ENCODE data around the gene SPINT4. TPM values are rescaled to one million over a fixed set of nuclear protein-coding genes. Genes with fewer than 3 reads are reported as not detected.

The SPINT4 gene
- total and polyA plus RNA-seq, 2 of the 8 experiments (the other 6 are each of a cell fraction or from before 2014, with no cell fraction given) = not detected

DNA sequence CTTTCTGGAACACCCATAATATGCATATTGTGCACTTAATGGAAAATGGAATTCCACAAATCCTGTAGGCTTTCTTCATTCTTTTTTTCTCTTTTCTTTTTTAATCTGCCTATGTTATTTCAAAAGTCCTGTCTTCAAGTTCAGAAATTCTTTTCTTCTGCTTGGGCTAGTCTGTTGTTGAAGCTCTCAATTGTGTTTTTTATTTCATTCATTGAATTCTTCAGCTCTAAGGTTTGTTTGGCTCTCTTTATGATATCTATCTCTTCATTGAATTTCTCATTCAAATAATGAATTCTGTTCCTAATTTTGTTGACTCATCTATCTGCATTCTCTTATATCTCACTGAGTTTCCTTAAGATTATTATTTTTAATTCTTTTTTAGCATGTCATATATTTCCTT, 10.1 kb downstream of the SPINT4 start:
- ChIA-PET POLR2A (ENCODE audit: partially characterized antibody) (no interaction called here), CTCF (ENCODE audit: partially characterized antibody) (interaction anchor here (0.8 to 0.9 kb wide), 2 partner anchors 24 to 39 kb away, joined by 4 read pairs; no protein-coding TSS in a partner anchor)
- peaks cover 9 to 11% of the 10 kb centered on the region in 2 experiments; a peak in 3 of 4 replicates for H3K9me3 ChIP-seq (ENCODE audit: insufficient read depth in 2 of 2, low read depth in 1 of 2, low read length in 1 of 2)
- no peak overlapping the region for H3K4me2 ChIP-seq (ENCODE audit: insufficient read depth in 1 of 2, low read depth in 2 of 2, low read length in 2 of 2)
- H3K4me1 ChIP-seq (replicated peaks in 1 of 4; ENCODE audit: control insufficient read depth in 3 of 4, insufficient read depth in 4 of 4, low read length in 3 of 4) = no peaks in the 10 kb centered on the region
- H3K23me2 ChIP-seq (ENCODE audit: low read depth, low read length) = no peaks in the 10 kb centered on the region
- H3K9ac ChIP-seq (replicated peaks in 1 of 4; ENCODE audit: extremely low read depth in 1 of 4, low read depth in 3 of 4, low read length in 3 of 4) = no peak overlapping the region
- no peak overlapping the region for H2BK15ac ChIP-seq (ENCODE audit: low read length)
- H4K5ac ChIP-seq (ENCODE audit: insufficient read length, low read depth, low read length) = no peak overlapping the region
- H3K79me2 ChIP-seq (ENCODE audit: control insufficient read depth in 1 of 2, insufficient read depth in 2 of 2, low read length in 2 of 2) = no peaks in the 10 kb centered on the region
- peaks cover 0 to 3% (median 0%) of the 10 kb centered on the region in 4 experiments; a peak in 1 of 8 replicates for H3K36me3 ChIP-seq (ENCODE audit: control insufficient read depth in 2 of 4, insufficient read depth in 4 of 4, low read length in 3 of 4)
- no peak for DNase-seq (ENCODE audit: low read depth in 1 of 2, low spot score in 2 of 2)
- H4K20me1 ChIP-seq (replicated peaks in 1 of 2; ENCODE audit: control insufficient read depth in 1 of 2, insufficient read depth in 2 of 2, low read length in 2 of 2) = no peaks in the 10 kb centered on the region
- H4K91ac ChIP-seq (replicated peaks; ENCODE audit: insufficient read length, low read length) = no peak overlapping the region
- H3K4me3 ChIP-seq (ENCODE audit: extremely low read depth in 1 of 4, insufficient read depth in 2 of 4, low read depth in 3 of 4, low read length in 4 of 4) = no peak overlapping the region
- no peak overlapping the region for H3K56ac ChIP-seq (replicated peaks; ENCODE audit: insufficient read length, low read depth, low read length)
- no peak overlapping the region for H3K23ac ChIP-seq (ENCODE audit: insufficient read length)
- H3K79me1 ChIP-seq (ENCODE audit: low read depth, low read length) = no peaks in the 10 kb centered on the region
- peak; percentile 28 for FAIRE-seq
- no peak overlapping the region for H2BK120ac ChIP-seq (replicated peaks; ENCODE audit: low read depth, low read length)
- no peak overlapping the region for H2BK5ac ChIP-seq (ENCODE audit: low read depth, low read length)
- H3K18ac ChIP-seq (ENCODE audit: extremely low read depth, low read length) = no peak overlapping the region
- no peak overlapping the region for H2AFZ ChIP-seq (ENCODE audit: low read length)
- no peak overlapping the region for H2AK5ac ChIP-seq (ENCODE audit: low read depth, low read length)
- no peak overlapping the region for H3K14ac ChIP-seq (ENCODE audit: insufficient read length)
- no peak overlapping the region for H2BK20ac ChIP-seq (ENCODE audit: low read length)
- TF ChIP-seq ASH2L (IDR thresholded peaks at IDR 0.05; ENCODE audit: low read length) = no peak
- no peak for TF ChIP-seq SP2 (IDR thresholded peaks at IDR 0.05; ENCODE audit: low read length)
- no peak for TF ChIP-seq KDM1A (IDR thresholded peaks at IDR 0.05; ENCODE audit: borderline replicate concordance, low read length)
- TF ChIP-seq GTF2F1 (IDR thresholded peaks at IDR 0.05; ENCODE audit: borderline replicate concordance, low read depth, low read length) = no peak
- TF ChIP-seq, protein P1, sequence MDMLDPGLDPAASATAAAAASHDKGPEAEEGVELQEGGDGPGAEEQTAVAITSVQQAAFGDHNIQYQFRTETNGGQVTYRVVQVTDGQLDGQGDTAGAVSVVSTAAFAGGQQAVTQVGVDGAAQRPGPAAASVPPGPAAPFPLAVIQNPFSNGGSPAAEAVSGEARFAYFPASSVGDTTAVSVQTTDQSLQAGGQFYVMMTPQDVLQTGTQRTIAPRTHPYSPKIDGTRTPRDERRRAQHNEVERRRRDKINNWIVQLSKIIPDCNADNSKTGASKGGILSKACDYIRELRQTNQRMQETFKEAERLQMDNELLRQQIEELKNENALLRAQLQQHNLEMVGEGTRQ (IDR thresholded peaks at IDR 0.05; ENCODE audit: low read length) = no peak
- no peak for TF ChIP-seq TEAD4 (IDR thresholded peaks at IDR 0.05; ENCODE audit: low read depth, low read length)
- TF ChIP-seq TCF12 (IDR thresholded peaks at IDR 0.05; ENCODE audit: low read depth, low read length) = no peak
- no peak for TF ChIP-seq RFX5 (IDR thresholded peaks at IDR 0.05; ENCODE audit: borderline replicate concordance, low read depth, low read length)
- no peak for TF ChIP-seq MAFK (IDR thresholded peaks at IDR 0.05; ENCODE audit: low read depth, low read length)
- TF ChIP-seq RXRA (IDR thresholded peaks at IDR 0.05; ENCODE audit: insufficient read depth, low read depth, low read length) = no peak
- H3K27ac ChIP-seq (ENCODE audit: low read depth, low read length) = no peak overlapping the region
- H4K8ac ChIP-seq (ENCODE audit: extremely low read depth, insufficient read depth, low read length) = no peak overlapping the region
- H3K27me3 ChIP-seq (replicated peaks in 1 of 4; ENCODE audit: control insufficient read depth in 3 of 4, extremely low read depth in 1 of 4, insufficient read depth in 3 of 4, low read length in 3 of 4) = no peaks in the 10 kb centered on the region
- no peak overlapping the region for H3K4ac ChIP-seq (replicated peaks; ENCODE audit: insufficient read length, low read depth, low read length)
- H2BK12ac ChIP-seq (ENCODE audit: low read depth, low read length) = no peak overlapping the region

Measured in H1 (cell line).